ENCODE measurements around the gene TIMM13.

Gene TIMM13

GRCh38 chr19:2431318-2432055, 4.1 kb upstream of the TIMM13 start:
- DNase-seq (ENCODE audit: low read depth): no peak
- no peak overlapping the region for H3K4me3 ChIP-seq (ENCODE audit: low read length)
- no peak for TF ChIP-seq CTCF (IDR thresholded peaks at IDR 0.05; ENCODE audit: insufficient read depth, low read depth, low read length, missing control alignments)

GRCh38 chr19:2429917-2430535, 2.6 kb upstream of the TIMM13 start:
- no peak for DNase-seq (ENCODE audit: low read depth)
- no peak overlapping the region for H3K4me3 ChIP-seq (ENCODE audit: low read length)

GRCh38 chr19:2428756-2429711, 1.6 kb upstream of the TIMM13 start:
- TF ChIP-seq CTCF (IDR thresholded peaks at IDR 0.05; ENCODE audit: insufficient read depth, low read depth, low read length, missing control alignments): no peak
- DNase-seq (ENCODE audit: low read depth): no peak
- no peak overlapping the region for H3K4me3 ChIP-seq (ENCODE audit: low read length)

More at GRCh38 chr19:2429917-2430535, 2.6 kb upstream of the TIMM13 start:
- no peak for TF ChIP-seq CTCF (IDR thresholded peaks at IDR 0.05; ENCODE audit: insufficient read depth, low read depth, low read length, missing control alignments)

- peak overlapping the region; percentile 81 for H3K4me3 ChIP-seq (ENCODE audit: low read length)
- no peak for TF ChIP-seq CTCF (IDR thresholded peaks at IDR 0.05; ENCODE audit: insufficient read depth, low read depth, low read length, missing control alignments)
- peak; percentile 34 for DNase-seq (ENCODE audit: low read depth)
These were observed 920 bp upstream of the TIMM13 start for GRCh38 chr19:2428321-2428690.

- peak overlapping the region; percentile 81 for H3K4me3 ChIP-seq (ENCODE audit: low read length)
- no peak for TF ChIP-seq CTCF (IDR thresholded peaks at IDR 0.05; ENCODE audit: insufficient read depth, low read depth, low read length, missing control alignments)
- DNase-seq (ENCODE audit: low read depth): peak; percentile 35
These were observed 566 bp downstream of the TIMM13 start for GRCh38 chr19:2426611-2427428.

Measured in epithelial cell of esophagus (primary cell).